Glomerular endothelial cell (primary cell): ENCODE data around the gene LRRC8B. TPM values are rescaled to one million over a fixed set of nuclear protein-coding genes. Genes with fewer than 3 reads are reported as not detected.
A peak's percentile ranks its signal among the peaks of the same experiment; 100 is the strongest.
"Not testable (repeated sequence)": the region's sequence is repeated elsewhere in the genome, so short reads cannot be mapped to it uniquely, and the experiment has no call there.

Experiments used
- DNase-seq: peaks from one replicate; pipeline ENCODE4 v3.0.0-alpha.2; 2011; ENCODE audit warnings: low read depth, low spot score; ENCODE audit errors: extremely low read depth
- total RNA-seq: library from RNA; depleted of rRNA; stranded (reverse); fragments of >200 nt; gene quantifications from 2 replicates; pipeline ENCODE4 v1.2.3, GENCODE V29; 2015

LRRC8B gene
- total RNA-seq, 1 donor from 2014 or later = 18.1 TPM

GRCh38 chr1:89578946-89579684 lies 54.5 kb downstream of the LRRC8B start:
- DNase-seq = no peak

DNA sequence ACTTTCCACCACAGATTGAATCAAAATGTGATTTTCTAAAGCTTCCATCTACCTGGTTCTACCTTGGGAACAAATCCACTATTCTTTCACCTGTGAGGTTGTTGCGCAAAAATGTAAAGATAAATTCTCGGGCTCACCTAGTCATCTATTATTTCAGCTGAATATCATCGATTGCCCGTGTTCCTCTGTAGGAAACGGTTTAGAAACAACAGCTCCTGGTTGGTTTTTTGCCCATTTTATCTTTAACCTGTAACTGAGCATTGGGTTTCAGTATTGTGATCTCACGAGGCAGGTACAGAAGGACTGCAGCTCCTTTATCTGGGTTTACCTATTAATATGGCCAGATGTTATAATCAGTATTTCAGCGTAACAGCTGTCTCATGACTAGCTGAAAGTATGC lies 55.4 kb downstream of the LRRC8B start:
- no peak for DNase-seq

DNA sequence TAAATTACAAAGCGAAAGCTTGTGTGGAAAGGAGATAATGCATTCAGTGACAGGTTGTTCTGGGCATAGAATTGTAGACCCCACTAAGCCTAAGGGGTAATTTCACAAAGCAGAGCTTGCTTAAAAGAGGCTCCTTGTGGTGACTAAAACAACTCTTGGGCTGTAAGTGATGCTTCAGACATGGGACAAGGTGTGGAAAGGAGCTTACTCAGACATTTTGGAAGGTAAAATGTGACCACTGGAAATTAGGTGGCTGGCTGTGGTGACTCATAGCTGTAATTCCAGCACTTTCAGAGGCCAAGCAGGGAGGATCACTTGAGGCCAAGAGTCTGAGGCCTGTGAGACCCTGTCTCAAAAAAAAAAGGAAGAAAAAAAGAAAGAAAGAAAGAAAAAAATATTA lies 57.2 kb downstream of the LRRC8B start:
- DNase-seq = no peak

DNA sequence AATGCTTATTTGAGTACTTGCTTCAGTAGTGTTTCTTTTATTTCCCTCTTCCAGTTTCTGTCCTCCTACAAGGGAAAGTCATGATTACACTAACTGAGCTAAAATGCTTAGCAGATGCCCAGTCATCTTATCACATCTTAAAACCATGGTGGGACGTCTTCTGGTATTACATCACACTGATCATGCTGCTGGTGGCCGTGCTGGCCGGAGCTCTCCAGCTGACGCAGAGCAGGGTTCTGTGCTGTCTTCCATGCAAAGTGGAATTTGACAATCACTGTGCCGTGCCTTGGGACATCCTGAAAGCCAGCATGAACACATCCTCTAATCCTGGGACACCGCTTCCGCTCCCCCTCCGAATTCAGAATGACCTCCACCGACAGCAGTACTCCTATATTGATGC lies 57.9 kb downstream of the LRRC8B start:
- no peak for DNase-seq

DNA sequence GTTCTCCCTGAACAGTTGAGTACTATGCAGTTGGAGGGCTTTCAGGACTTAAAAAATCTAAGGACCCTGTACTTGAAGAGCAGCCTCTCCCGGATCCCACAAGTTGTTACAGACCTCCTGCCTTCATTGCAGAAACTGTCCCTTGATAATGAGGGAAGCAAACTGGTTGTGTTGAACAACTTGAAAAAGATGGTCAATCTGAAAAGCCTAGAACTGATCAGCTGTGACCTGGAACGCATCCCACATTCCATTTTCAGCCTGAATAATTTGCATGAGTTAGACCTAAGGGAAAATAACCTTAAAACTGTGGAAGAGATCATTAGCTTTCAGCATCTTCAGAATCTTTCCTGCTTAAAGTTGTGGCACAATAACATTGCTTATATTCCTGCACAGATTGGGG lies 59.6 kb downstream of the LRRC8B start:
- no peak for DNase-seq

- no peak for DNase-seq
These were observed 60.2 kb downstream of the LRRC8B start for GRCh38 chr1:89584781-89585180.

GRCh38 chr1:89587729-89588161 lies 63.1 kb downstream of the LRRC8B start:
- DNase-seq = no peak

DNA sequence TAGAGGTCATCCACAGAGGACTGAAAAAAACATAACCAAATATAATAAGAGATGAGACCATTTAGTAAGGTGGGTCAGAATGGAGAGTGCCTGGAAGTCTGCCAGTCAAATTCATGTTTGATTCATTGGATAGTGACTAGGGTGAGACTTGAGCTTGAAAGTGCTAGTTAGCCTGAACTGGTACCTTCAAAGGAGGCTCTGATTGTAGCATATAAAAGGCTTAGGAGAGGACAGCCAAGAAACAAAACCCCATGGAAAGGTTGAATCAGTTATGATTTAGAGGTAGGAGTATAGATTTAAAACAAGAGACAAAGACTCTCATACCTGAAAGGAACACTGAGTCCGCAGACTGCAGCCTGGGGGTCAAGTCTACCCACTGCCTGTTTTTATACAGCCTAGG lies 63.9 kb downstream of the LRRC8B start:
- DNase-seq = no peak

DNA sequence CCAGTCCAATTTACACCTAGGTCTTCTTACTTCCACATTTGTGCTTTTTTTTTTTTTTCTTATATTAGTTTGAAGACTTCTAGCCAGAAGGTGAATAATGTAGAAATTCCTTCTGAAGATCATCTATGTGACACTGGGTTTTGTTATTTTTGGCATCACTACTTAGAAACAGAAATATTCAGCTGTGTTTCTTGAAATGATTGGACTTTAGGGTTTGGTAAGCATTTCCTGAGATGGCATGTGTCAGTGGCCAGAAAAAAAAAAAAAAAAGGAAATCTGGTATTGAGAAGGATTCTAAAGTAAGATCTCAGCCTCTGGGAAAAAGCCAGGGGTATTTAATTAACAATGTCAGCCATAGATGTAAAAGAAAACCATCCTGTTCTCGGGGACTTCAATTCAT lies 64.9 kb downstream of the LRRC8B start:
- DNase-seq = peak; percentile 34

- DNase-seq = no peak
These were observed 65.9 kb downstream of the LRRC8B start for GRCh38 chr1:89590341-89591080.

DNA sequence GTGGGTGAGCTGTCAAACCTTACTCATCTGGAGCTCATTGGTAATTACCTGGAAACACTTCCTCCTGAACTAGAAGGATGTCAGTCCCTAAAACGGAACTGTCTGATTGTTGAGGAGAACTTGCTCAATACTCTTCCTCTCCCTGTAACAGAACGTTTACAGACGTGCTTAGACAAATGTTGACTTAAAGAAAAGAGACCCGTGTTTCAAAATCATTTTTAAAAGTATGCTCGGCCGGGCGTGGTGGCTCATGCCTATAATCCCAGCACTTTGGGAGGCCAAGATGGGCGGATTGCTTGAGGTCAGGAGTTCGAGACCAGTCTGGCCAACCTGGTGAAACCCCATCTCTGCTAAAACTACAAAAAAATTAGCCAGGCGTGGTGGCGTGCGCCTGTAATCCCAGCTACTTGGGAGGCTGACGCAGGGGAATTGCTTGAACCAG lies 68.3 kb downstream of the LRRC8B start:
- not testable (repeated sequence) for DNase-seq

GRCh38 chr1:89594096-89594740 lies 69.6 kb downstream of the LRRC8B start:
- DNase-seq = no peak

- no peak for DNase-seq
These were observed 72.1 kb downstream of the LRRC8B start for GRCh38 chr1:89596698-89597097.

DNA sequence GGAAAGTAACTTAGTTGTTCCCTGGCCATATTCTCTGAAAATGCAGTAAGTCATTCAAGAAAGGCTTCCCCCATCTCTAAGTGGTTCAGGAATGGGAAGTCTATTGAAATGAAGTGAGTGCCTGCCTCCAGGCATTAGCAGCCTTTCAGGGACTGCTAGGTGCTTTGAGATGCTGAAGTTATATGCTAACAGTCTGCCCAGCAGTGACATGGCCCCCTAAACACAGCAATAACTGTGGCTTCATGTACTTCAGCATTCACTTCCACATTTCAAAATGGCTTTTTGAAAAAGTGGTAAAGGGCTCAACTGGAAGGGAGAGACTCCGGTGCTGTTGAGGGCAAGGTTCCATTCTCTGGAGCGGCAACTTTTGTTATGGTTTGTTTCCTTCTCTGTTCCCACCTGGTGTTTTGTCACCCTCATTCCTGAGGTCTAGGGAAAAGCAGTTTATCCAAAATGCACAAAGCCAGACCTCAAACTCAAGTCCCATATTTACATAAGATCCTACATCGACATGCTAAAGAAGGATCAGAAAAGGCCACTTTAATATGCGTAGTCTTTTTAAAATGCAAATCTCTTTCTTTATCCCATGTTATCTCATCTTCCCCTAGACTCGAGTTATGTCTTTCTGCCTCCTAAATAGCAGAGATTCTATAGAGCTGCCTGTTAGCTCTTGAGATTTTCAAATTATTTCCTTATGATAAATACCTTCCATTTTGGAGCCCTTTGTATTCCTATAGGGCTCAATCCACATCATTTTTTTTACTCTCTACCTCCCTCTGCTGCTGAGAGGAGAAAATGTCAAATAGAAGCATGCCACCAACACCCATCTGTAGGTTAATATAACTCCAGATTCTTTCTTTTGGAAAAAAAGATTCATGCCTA lies 74.1 kb downstream of the LRRC8B start:
- DNase-seq = no peak

- no peak for DNase-seq
These were observed 74.7 kb downstream of the LRRC8B start for GRCh38 chr1:89599332-89599630.

- no peak for DNase-seq
These were observed 76.0 kb downstream of the LRRC8B start for GRCh38 chr1:89600451-89601224.

DNA sequence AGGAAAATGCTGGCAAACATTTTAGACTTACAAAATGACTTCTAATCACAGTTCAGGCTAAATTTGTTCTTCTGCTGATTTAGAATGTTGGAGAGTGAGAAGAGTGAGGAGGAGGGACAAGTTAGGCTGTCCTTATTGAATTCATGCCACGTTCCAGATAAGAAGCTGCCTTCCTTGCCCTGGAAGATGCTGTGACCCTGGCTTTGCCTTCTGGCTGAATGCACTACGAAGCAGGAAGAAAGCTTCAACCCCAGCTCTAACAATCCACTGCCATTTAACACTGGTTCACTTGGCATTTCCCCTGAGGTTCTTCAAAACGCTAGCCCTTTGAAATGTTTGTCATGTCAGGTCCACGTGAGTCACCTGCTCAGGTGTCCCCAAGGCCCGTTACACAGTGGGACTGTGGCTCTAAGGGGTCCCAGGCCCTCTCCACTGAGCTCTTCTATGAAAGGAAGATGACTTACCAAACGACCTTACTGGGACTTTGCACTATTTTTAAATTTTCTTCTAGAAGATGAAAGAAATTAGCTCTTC lies 78.3 kb downstream of the LRRC8B start:
- DNase-seq = no peak

DNA sequence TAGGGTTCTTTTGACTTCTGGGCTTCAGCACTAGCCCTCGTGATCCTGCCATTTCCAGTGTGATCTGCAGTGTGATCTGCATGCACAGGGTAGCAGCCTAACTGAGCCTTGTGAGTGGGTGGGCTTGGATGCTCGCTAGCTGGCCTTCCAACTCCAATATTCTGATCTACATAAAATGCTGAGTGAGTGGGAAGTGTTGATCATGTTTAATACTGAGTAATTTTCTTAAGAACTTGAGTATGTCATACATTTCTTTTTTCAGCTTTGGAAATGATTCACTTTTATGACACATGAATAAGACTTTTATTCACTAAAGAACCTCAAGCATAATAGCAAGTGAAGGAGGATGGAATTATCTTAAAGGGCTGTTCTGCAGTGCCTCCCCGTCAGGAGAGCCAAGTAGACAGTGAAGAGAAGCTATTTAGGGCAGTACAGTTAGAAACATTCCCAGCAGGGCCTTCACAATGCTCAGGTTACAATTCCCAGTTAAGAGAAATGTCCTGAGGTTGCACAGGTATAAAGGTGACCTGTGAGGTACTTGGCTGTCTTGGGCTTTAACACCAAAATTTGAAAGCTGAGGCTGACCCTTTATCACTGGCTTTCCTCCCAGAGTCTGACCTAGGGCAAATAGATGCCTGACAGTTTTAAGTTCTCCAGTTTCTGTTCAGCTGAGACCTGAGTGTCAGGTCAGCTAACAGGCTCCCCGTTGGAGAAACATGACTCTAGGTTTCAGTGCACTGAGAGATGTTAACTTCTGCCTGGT lies 79.2 kb downstream of the LRRC8B start:
- DNase-seq = no peak

DNA sequence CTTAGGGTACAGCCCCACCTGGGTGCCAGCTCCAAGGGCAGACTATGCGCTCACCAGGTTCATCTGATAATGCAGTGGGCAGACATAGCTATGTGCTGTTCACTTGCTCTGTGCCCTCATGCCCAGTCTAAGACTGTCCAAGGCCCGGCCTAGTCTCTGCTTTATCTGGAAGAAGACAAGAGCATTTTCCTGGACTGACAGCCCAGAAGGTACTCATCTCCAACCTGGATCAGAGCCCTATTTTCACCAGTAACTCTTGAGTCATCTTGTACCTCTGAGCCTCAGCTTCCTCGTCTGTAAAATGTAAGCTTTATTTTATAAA lies 79.7 kb downstream of the LRRC8B start:
- DNase-seq = no peak
